ENCODE data around the gene LY9.

Gene LY9

DNA sequence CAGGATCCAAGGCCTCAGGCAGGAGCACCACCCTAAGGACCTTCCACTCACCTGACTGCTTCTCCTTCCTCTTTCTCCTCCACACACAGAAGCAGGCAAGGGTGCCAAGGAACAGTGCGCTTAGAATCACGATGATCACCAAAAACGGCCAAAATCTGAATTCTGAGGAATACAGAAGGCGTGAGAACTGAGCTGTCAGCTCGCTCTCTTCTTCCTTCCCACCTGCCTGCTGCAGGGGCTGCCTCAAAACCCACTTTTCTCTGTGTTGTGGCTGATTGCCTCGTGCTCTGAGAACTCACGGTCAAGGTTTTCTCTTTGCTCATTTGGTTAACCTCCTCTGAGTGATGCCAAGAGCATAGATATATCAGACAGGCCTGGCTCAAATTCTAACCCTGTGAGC, 42.9 kb downstream of the LY9 start:
- no peak for DNase-seq

DNA sequence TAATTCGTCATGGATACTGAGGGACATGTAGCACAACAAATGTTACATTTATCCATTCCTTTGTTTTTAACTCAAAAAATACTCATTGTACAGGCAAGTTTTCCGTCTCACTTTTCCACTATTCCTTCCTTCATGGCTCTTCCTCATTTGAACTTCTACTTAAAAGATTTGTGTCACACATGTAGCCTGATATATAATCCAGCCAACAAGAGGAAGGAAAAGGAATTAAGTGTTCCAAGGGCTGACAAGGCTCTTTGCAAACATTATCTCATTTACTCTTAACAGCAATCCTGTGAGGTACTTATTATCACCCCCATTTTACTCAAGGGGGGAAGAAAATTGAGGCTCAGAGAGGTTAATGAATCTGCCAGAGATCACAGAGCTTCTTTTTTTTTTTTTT, 43.8 kb downstream of the LY9 start:
- no peak for DNase-seq

DNA sequence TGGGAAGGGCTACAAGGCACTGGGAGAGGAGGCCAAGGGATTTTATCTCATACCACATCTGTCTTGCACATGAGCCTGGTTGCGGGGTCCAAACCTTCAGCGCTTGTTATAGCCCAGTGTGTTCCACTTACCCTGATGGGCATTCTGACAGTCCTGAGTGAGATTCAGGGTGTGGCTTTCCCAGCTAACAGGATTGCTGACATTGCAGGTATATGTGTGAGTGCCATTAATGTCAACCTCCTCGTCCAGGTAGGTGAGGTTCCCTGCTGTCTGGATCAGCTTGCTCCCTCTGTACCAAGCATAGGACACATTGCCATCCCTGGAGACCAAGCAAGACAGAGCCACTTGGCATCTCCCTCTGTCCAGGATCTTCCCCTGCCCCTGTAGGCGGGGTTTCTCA, 45.1 kb downstream of the LY9 start:
- DNase-seq: no peak

DNA sequence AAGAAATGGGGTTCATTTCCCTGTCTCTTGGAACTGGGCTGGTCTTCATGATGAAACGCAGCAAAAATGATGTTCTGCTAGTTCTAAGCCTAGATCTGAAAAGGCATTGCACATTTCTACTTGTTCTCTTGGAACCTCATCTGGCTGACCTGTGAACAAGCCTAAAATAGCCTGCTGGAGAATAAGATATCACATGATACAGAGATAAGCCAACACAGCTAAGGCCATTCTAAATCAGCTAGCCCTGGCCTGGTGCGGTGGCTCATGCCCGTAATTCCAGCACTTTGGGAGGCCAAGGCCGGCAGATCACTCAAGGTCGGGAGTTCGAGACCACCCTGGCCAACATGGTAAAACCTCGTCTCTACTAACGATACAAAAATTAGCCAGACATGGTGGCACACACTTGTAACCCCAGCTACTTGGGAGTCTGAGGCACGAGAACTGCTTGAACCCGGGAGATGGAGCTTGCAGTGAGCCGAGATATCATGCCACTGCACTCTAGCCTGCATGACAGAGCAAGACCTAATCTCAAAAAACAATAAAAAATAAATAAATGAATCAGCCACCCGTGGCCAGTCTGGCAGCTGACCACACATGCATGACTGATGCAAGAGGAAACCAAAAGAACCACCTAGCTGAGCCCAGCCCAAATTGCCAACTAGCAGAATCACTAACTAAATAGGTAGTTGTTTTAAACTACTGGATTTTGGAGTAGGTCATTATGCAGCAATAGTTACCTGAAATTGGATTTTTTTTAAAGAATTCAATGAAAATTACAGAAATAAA, 48.7 kb downstream of the LY9 start:
- no peak for DNase-seq

DNA sequence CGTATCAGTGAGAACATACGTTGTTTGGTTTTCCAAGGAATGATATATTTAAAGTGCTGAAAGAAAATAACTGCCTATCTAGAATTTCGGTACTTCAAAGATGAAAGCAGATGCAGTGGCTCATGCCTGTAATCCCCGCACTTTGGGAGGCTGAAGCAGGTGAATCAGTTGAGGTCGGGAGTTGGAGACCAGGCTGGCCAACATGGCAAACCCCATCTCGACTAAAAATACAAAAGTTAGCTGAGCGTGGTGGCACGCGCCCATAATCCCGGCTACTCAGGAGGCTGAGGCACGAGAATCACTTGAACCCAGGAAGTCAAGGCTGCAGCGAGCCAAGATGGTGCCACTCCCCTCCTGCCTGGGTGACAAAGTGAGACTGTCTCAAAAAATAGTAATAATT, 50.3 kb downstream of the LY9 start:
- DNase-seq: no peak

DNA sequence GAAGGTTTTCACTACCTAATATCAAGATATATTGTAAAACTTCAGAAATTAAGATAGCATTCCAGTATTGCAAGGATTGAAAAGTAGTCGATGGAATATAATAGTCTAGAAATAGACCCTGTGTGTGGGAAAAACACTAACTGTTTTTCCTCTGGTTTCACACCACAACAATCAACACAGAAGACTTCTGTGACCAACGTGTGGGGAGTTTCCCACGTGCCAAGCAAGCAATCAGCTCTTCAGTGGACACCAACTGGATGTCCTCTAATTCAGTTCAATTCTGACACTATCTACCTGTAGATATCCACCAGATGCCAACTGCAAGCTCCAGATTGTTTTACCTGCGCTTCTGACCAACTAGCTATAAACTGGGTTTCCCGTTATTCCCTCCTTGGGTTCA, 54.6 kb downstream of the LY9 start:
- DNase-seq: no peak

DNA sequence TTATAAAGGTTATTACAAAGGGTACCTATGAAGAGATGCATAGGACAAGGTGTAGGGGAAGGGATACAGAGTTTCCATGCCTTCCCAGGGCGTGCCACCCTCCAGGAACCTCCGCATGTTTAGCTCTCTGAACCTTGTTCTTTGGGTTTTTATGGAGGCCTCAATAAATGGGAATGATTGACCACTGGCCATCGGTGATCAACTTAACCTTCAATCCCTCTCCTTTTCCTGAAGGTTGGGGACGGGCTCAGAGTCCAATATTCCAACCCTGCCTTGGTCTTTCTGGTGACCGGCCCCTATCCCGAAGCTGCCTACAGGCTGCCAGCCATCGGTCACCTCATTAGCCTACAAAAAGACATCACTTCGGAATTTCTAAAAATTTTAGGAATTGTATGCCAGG, 55.0 kb downstream of the LY9 start:
- DNase-seq: no peak

DNA sequence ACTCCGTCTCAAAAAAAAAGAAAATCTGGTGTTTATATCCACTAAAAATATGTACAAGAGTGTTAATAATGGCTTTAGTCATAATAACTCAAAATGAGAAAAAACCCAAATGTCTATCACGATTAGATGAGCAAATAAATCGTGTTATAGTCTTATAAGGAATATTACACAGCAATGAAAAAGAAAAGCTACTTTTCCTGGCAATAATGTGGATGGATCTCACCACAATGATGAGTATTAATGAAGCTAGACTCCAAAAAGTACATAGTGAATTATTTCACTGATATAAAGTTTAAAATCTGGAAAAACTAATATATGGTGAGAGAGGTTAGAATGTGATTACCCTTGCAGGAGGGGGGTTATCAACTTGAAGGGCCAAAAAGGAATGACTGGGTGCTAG, 57.0 kb downstream of the LY9 start:
- DNase-seq: no peak

DNA sequence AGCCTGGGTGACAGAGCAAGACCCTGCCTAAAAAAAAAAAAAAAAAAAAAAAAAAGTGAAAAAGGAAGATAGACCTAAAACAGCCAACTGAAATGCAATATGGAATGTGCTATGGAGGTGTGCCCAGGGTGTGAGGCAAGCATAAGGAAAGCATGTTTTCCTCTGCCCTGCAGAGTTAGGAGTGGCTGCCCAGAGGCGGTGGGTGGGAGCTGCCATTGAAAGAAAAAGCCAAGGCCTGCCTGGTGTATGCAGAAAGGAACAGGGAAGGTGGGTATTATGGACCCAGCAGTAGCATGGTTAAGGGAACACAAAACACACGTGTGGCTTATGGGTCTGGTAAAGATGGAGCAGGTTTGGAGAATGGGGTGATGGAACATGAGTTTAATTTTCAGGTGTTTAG, 57.8 kb downstream of the LY9 start:
- no peak for DNase-seq

DNA sequence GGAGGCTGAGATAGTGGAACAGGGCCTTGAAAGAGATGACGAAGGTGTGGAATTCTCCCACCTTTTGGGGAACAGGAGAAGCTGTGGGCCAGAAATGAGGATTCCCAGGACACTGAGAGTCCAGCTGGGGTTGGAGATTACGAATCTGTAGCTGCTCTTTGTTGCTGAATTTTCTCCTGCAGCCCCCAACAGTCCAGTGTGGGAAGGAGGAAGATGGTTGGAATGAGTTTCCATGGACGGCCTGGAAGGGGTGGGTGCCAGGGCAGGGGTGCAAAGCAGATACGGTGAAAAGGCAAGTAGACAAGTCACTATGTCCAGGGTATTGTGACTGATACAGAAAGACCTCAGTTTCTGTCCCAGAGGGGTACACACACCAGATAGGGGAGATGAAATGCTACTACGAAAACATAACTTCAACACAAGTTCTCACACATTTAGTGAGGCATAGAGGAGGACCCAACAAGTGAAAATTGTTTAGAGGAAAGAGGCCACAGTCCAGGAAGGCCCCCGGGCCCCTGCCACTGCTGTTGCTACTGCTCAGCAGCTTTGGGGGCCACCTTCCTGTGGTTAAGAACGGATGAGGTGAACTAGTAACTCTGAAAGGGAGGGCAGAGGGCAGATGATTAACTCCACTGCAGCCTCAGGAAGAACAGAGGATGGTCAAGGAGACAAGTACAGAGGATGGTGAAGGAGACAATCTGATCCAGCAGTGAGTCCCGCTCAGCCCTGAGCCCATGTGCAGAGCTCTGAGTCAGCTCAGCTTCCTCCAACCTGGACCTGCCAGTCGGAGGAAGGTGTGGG, 59.4 kb downstream of the LY9 start:
- DNase-seq: no peak

DNA sequence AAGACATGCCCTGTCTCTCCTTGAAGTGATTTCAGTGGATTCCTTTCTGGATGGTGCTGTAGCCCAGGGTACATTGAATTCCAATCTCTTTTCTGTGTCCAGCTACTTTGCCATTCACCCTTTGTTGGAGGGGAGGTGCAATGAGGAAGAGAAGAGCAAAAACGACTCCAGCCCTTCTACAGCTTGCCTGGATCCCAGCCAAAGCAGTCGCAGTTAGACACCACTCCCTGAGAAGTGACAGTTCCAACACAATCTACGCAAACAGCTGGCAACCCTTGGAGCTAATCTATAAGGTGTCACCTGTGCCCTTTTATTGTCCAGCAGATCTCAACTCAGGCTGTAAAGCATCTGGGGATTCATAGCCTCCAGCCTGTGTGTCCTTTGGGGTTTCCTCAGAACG, 62.1 kb downstream of the LY9 start:
- no peak for DNase-seq

DNA sequence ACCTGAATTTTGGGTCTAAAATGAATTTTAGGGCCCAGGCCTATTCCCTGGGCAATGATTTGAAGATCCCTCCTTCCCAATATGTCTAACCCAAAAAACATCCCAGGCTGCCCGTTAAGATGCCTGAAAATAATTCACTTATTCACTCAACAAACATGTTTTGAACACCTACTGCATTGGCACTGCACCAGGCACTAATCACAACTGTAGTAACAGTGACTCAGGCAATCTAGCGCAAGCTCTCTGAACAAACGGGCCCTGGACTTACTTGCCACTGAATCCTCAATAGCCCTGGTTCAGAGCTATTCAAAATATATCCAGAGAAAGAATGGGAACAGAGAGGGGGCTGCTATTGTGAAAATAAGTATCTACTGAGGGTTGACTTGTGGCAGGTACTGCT, 62.5 kb downstream of the LY9 start:
- no peak for DNase-seq

DNA sequence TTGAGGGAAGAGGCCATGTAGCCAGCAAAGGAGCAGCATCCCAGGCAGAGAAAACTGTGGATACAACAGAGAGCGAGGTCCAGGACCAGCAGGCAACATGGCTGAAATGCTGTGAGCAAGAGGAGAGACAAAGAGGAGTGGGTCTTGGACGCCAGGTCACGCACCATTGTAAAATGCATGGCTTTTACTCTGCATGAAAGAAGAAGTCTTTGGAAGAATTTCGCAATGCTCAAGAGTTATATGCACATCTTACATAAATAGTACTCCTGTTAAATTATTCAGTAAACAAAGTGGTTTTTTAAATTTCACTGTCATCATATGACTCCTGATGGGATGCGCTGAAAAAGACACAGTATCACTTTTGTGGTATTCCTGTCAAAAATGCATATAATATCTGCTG, 63.2 kb downstream of the LY9 start:
- no peak for DNase-seq

DNA sequence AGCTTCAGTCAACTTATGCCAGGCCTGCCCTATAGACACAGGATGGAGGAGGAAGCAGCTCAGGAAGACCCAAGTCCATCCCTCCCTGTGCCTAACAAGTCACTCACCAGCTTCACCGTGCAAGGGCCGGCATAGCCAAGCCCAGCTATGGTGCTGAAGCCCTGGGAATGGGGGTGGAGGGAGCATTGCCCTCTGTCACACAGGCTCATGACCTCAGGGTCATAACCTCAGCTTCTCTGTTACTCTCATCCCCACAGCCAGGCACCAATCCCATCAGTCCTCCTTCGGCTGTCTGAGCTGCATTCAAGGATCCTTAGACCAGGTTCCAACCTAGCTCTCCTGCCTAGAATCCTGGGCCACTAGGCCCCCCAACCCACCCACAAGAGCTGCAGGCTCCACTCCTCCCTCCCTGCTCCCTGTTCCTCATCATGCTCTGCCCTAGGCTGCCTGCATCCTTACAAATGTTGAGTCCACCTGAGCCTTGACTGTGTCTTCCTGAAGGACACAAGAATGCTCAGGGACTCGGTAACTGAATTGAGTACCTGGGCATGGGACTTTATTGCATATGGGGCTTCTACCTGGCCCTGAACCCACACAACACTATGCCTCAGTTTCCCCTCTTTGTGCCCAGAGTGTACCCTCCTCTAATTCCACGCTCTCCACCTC, 65.0 kb downstream of the LY9 start:
- no peak for DNase-seq

DNA sequence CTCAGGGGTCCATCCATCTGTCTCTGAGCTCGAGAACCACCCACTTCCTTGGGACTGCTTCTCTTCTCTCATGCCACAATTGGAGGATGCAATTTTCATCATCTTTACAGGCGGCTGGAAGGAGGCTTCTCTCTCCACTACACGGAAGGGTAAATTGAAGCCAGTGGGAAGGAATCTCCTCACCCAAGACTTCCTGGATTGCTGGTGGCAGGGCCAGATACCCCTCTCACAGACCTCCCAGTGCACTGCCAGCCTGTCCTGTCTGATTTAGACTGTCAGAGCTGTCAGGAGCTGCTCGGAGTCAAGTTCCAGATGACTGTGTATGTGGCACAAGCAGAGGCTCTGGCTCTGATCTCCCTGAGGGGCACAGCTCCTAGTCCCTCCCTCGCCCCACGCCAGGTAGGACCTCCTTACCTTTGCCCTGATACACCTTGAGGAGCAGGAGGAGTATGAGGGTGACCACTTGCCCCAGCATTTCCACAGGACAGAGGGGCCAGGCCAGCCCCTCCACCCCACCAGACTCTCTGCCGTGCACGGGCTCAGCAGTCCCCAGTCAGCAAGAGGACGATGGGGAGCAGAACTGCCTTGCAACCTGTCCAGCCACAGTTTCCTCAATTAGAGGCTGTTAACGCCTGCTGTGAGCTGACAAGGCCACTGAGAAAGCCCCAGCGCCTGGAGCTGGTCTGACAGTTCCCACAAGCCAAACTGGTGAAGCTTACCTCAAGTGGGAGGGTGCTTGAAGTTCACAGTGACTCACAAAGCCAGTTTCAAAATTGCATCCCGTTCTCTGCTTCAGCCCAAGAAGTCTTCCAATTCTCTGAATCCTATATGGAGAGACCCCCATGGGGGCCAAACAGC, 66.5 kb downstream of the LY9 start, which contains the start of gene CD244:
CD244 (minus strand) TSS at position 685 of the 858 bp plus-strand sequence; CDS start at position 475, 210 bp downstream.
- peak; percentile 41 to 42 for DNase-seq

DNA sequence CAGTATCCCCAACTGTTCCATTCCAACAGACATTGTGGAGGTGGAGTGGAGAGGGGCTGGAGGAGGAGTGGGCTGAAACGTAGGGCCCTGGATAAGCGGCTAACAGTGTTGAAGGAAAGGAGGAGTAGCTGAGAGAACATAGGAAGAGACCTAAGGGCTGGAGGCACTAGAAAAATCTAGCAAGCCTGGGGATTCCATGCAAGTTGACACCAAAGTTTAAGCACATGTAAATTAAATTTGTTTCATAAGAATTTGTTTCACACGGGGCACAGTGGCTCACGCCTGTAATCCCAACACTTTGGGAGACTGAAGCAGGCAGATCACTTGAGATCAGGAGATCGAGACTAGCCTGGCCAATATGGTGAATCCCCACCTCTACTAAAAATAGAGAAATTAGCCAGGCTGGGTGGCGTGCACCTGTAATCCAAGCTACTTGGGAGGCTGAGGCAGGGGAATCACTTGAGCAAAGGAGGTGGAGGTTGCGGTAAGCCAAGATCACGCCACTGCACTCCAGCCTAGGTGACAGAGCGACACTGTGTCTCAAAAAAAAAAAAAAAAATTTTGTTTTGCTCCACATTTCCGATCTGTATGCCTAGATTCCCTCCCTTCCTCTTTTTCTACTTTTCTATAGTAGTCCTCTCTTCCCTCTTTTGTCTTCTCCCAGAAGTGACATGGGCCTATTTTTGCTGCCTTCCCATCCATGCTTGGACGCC, 67.2 kb downstream of the LY9 start:
- DNase-seq: no peak

DNA sequence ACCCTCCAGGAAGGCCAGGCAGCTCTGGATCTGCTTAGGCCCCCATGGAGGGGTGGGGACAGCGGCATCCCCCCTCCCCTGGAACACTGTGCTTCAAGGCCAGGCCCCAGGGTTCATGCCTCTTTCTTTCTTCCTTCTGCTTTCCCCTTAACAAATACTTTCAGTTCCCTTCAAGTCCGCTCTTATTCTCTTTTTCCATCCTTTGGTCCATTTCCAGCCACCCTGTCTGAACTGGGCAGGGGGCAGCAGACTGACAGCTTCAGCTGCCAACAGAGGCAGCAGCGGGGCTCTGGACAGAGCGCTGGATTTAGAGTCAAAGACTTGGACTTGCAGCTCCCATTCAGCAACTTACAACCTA, 67.8 kb downstream of the LY9 start:
- DNase-seq: no peak

DNA sequence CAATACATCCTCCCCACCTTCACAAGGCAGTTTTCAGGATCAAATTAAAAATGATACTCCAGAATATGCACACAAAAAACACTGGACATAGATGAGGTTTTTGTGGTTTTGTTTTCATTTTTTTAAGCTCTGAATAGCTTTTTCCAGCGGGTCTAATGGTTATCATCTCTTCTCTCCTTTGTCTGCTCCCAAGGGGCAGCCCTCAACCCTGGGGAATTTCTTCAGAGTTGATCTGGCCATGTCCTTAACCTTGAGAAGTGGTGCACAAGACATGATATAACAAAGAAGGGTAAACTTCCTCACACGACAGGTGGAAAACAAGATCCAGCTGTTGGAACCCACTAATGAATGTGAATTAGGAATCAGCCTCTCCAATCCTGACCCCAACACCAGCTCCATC, 68.2 kb downstream of the LY9 start:
- DNase-seq: no peak

DNA sequence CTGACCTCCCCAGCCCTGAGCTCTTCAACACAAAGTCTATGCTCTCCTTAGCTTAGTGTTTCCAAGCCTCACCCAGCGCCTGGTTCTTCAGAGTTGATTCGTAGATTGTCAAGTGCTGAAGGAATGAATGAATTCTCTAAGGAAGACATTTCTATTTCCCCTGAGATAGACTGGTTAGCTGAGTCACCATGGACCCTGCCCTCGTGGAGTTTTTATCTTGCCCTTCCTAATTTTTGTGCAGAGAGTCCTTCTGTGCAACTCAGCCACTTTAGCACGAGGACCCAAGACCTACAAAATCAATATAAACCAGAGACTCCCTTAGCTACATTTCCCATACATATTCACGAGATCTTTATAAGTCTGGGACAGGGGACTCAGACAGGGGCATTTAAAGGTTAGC, 69.4 kb downstream of the LY9 start:
- DNase-seq: no peak

DNA sequence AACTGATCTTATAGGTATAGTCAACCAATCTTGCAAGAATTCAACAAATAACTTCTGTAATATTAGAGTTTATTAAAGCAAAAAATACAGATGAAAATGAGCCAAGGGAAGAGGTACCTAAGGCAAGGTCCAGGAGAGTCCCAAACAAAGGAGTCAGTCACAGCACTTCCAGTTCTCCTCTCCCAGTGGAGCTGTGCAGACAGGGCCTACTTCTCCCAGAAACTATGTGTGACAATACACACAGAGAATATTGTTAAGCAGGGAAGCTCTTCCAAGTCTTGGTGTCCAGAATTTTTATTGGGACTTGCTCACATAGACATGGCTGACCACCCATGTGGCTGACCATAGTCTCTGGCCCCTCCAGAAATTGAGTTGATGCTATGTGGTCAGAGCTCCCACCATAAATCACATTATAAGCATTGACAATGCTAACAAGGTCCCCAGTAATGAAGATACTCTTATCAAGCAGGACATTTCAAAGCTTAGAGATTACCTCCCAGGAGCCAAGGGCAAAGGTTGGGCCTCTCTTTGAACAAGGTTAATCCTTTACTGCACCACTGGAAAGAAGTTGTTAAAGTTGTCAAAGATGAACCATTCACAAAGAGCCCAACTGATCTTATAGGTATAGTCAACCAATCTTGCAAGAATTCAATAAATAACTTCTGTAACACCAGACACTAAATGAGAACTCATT, 70.2 kb downstream of the LY9 start:
- no peak for DNase-seq

DNA sequence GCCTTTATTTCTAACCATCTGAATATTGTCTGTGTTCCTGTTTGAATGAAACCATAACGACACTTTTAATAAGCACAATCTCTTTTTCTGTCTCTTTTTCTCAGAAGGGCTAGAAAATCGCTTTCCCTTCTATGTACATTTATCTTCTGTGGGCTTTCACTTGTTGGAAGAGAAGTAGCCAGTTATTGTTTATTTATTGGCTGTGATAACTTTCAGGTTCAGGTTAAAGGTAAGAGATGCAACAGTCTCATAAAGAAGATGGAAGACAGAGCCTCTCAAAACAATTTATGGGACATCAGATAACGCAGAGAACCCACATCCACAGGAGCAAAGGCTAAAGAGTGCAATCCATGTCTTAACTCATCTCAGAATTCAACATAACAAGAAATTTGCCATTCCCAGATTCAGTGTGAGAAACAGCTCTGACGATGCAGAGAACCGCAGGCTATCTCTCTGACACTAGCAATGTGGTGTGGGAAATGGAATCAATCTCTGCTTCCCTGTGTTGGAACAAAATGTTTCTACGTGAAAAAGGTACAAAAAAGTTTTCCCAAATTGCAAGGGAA, 70.8 kb downstream of the LY9 start:
- DNase-seq: no peak

Data from stimulated activated CD4-positive, alpha-beta T cell treated with anti-CD3 and anti-CD28 coated beads, Interleukin-2, amount 100 ng/mL, for 48 hours (primary cell).